CD14-positive monocyte (primary cell): Measurements from ENCODE around the gene CYLD. TPM values are rescaled to one million over a fixed set of nuclear protein-coding genes. Genes with fewer than 3 reads are reported as not detected.

Source experiments
- DNase-seq, 3 donors: peaks; one replicate each; pipeline ENCODE4 v3.0.0-alpha.2; 2011 to 2022
- H2AFZ ChIP-seq: 2 replicates; pipeline ENCODE4 v1.6.0; 2012; ENCODE audit warnings: mild to moderate bottlenecking, low read depth, low read length, inconsistent platforms; ENCODE audit not compliant: insufficient read depth, poor library complexity, severe bottlenecking
- H3K27ac ChIP-seq, 2 donors: 1 replicate in 1 of 2; 2 replicates in 1 of 2; pipeline ENCODE4 v1.5.1; 2012 to 2013; ENCODE audit warnings: low read length in 2 of 2, control low read depth in 1 of 2, inconsistent platforms in 1 of 2, low read depth in 1 of 2, mild to moderate bottlenecking in 1 of 2
- H3K27me3 ChIP-seq, 2 donors: one replicate each; pipeline versions ENCODE4 v1.6.0 to v1.6.1; 2011 to 2013; ENCODE audit warnings: low read length in 2 of 2; ENCODE audit not compliant: control insufficient read depth in 2 of 2, insufficient read depth in 2 of 2
- H3K36me3 ChIP-seq, 2 donors: replicated peaks in 1 of 2; 1 replicate in 1 of 2; 2 replicates in 1 of 2; pipeline versions ENCODE4 v1.5.1 to v1.6.1; 2012 to 2013; ENCODE audit warnings: low read length in 2 of 2, control low read depth in 1 of 2, inconsistent platforms in 1 of 2, mild to moderate bottlenecking in 1 of 2; ENCODE audit not compliant: insufficient read depth in 2 of 2, control insufficient read depth in 1 of 2
- H3K4me1 ChIP-seq, 2 donors: 1 replicate in 1 of 2; 2 replicates in 1 of 2; pipeline versions ENCODE4 v1.5.1 to v1.6.1; 2012 to 2013; ENCODE audit warnings: low read length in 2 of 2, control low read depth in 1 of 2, inconsistent platforms in 1 of 2, mild to moderate bottlenecking in 1 of 2, moderate library complexity in 1 of 2; ENCODE audit not compliant: insufficient read depth in 2 of 2, control insufficient read depth in 1 of 2
- H3K4me2 ChIP-seq: replicated peaks from 2 replicates; pipeline ENCODE3; 2012; ENCODE audit warnings: low read length, moderate library complexity, mild to moderate bottlenecking; ENCODE audit not compliant: poor library complexity, severe bottlenecking; ENCODE audit errors: extremely low read depth
- H3K4me3 ChIP-seq, 3 experiments: fragments of 200-600 bp in 1 of 3; sonication (generic) in 1 of 3; replicated peaks in 1 of 3; 1 replicate in 2 of 3; 2 replicates in 1 of 3; pipeline ENCODE4 v1.5.1; 2011 to 2013; ENCODE audit warnings: low read length in 3 of 3, mild to moderate bottlenecking in 3 of 3, control low read depth in 2 of 3, low read depth in 2 of 3, inconsistent platforms in 1 of 3, moderate library complexity in 1 of 3
- H3K79me2 ChIP-seq: 2 replicates; pipeline ENCODE4 v1.6.0; 2012; ENCODE audit warnings: mild to moderate bottlenecking, control low read depth, inconsistent platforms, low read length, moderate library complexity; ENCODE audit not compliant: insufficient read depth
- H3K9ac ChIP-seq: 2 replicates; pipeline ENCODE4 v1.6.0; 2017; ENCODE audit warnings: low read length, mild to moderate bottlenecking; ENCODE audit not compliant: insufficient read depth, poor library complexity, severe bottlenecking
- H3K9me3 ChIP-seq, 2 donors: replicated peaks in 1 of 2; 1 replicate in 1 of 2; 2 replicates in 1 of 2; pipeline versions ENCODE4 v1.5.1 to v1.6.1; 2012 to 2013; ENCODE audit warnings: low read length in 2 of 2, control low read depth in 1 of 2; ENCODE audit not compliant: control insufficient read depth in 1 of 2, insufficient read depth in 1 of 2
- H4K20me1 ChIP-seq: 2 replicates; pipeline ENCODE4 v1.6.0; 2012; ENCODE audit warnings: mild to moderate bottlenecking, low read length, control low read depth, moderate library complexity; ENCODE audit not compliant: insufficient read depth
- H3K27ac Mint-ChIP-seq, 7 donors: one replicate each; pipeline ENCODE4 v1.8.0; 2020; ENCODE audit warnings: mild to moderate bottlenecking in 7 of 7, mixed read lengths in 7 of 7, moderate library complexity in 6 of 7, inconsistent platforms in 2 of 7
- H3K27me3 Mint-ChIP-seq, 3 donors: one replicate each; pipeline ENCODE4 v1.8.0; 2021 to 2022; ENCODE audit warnings: low read depth in 3 of 3, mild to moderate bottlenecking in 3 of 3, mixed read lengths in 3 of 3, moderate library complexity in 3 of 3, inconsistent platforms in 1 of 3
- H3K36me3 Mint-ChIP-seq, 2 donors: one replicate each; pipeline ENCODE4 v1.8.0; 2020; ENCODE audit warnings: mixed read lengths in 2 of 2, inconsistent platforms in 1 of 2, mild to moderate bottlenecking in 1 of 2
- H3K4me1 Mint-ChIP-seq: one replicate; pipeline ENCODE4 v1.8.0; 2020; ENCODE audit warnings: mild to moderate bottlenecking, mixed read lengths
- H3K4me3 Mint-ChIP-seq, 2 donors: one replicate each; pipeline ENCODE4 v1.8.0; 2020; ENCODE audit warnings: mild to moderate bottlenecking in 2 of 2, mixed read lengths in 2 of 2, moderate library complexity in 1 of 2
- H3K9me3 Mint-ChIP-seq, 7 donors: one replicate each; pipeline ENCODE4 v1.8.0; 2020 to 2022; ENCODE audit warnings: mixed read lengths in 7 of 7, mild to moderate bottlenecking in 6 of 7, moderate library complexity in 6 of 7, inconsistent platforms in 2 of 7
- CTCF ChIP-seq: fragments of 200-600 bp; IDR thresholded peaks from one replicate; pipeline ENCODE4 v1.8.0; 2022; ENCODE audit warnings: antibody characterized with exemption, mild to moderate bottlenecking
- WGBS: methylation state at CpG from one replicate; pipeline ENCODE4 v1.1.5; 2013; ENCODE audit warnings: missing lambda C conversion rate; ENCODE audit not compliant: insufficient coverage; 5-methylcytosine and 5-hydroxymethylcytosine counted together
- intact Hi-C, 2 donors: fragments of 100-400 bp; cut with micrococcal nuclease; formaldehyde crosslinking; loops; one replicate each; pipeline versions ENCODE4 v1.15.0 to v1.15.1; 2023
- polyA plus RNA-seq, 3 donors: library from polyadenylated mRNA; depleted of rRNA in 1 of 3; unstranded in 2 of 3; stranded (reverse) in 1 of 3; fragments of 300-500 nt in 2 of 3; fragments of >200 nt in 1 of 3; fragmentation: Illumina TruSeq in 2 of 3; gene quantifications; 1 replicate in 2 of 3; 2 replicates in 1 of 3; pipeline ENCODE4 v1.2.3, GENCODE V29; 2012 to 2021

Gene CYLD
- polyA plus RNA-seq, 3 donors, result 32.1 to 57.9 (median 35.9) TPM

- Histone ChIP-seq H3K27ac (no peak overlapping the region), H3K9ac (no peak overlapping the region), H3K9me3 (peaks cover 0 to 3% of the 10 kb centered on the region in 2 donors), H3K4me2 (no peak overlapping the region), H4K20me1 (no peaks in the 10 kb centered on the region), H3K79me2 (no peaks in the 10 kb centered on the region), H3K27me3 (peaks cover 12 to 30% of the 10 kb centered on the region in 2 donors), H3K4me1 (peaks cover 0 to 5% of the 10 kb centered on the region in 2 donors), H3K4me3 (no peak overlapping the region), H3K36me3 (no peaks in the 10 kb centered on the region), H2AFZ (no peak overlapping the region)
- Mint-ChIP-seq H3K4me1 (peaks cover 18% of the 10 kb centered on the region), H3K27ac (no peak overlapping the region), H3K27me3 (peaks cover 29 to 46% (median 35%) of the 10 kb centered on the region in 3 donors), H3K36me3 (no peaks in the 10 kb centered on the region), H3K4me3 (no peak overlapping the region), H3K9me3 (peaks cover 0 to 8% (median 0%) of the 10 kb centered on the region in 7 donors)
- intact Hi-C loops, result no loop called here
- WGBS, result 82% methylated on average over 2 of the region's 5 CpGs
- TF ChIP-seq CTCF, result no peak
- DNase-seq, result no peak
Measured at GRCh38 chr16:50844840-50845239, 103.0 kb downstream of the CYLD start.

DNA sequence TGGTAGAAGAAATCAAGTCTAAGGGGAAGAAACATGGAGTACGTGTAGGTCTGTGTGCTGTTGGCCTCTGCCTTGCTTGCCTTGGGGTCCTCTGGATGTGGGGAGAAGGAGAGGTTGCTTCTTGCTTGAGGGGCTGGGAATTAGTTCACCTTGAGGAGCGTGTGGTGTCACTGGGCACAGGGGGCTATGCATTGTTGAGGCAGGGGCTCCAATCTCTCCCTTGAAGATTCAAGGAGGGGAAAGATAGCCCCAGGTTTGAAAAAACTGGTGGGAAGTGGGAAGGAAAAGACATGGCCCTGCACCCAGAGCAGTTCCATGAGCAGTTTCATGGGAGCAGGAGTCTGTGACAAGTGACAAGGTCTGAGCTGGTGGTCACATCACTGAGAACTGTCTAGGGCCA lies 103.4 kb downstream of the CYLD start:
- Histone ChIP-seq H3K27ac (no peak overlapping the region), H3K4me3 (no peak overlapping the region), H3K4me2 (no peak overlapping the region), H3K36me3 (no peaks in the 10 kb centered on the region), H3K27me3 (peaks cover 9 to 25% of the 10 kb centered on the region in 2 donors), H3K9me3 (peaks cover 0 to 3% of the 10 kb centered on the region in 2 donors), H3K9ac (no peak overlapping the region), H3K4me1 (peaks cover 0 to 5% of the 10 kb centered on the region in 2 donors), H3K79me2 (no peaks in the 10 kb centered on the region), H2AFZ (no peak overlapping the region), H4K20me1 (no peaks in the 10 kb centered on the region)
- Mint-ChIP-seq H3K27ac (no peak overlapping the region), H3K4me1 (peaks cover 18% of the 10 kb centered on the region), H3K36me3 (no peaks in the 10 kb centered on the region), H3K27me3 (peaks cover 24 to 42% (median 34%) of the 10 kb centered on the region in 3 donors), H3K4me3 (no peak overlapping the region), H3K9me3 (peaks cover 0 to 8% (median 0%) of the 10 kb centered on the region in 7 donors)
- no peak for TF ChIP-seq CTCF
- 81% methylated on average over 2 of the region's 2 CpGs for WGBS
- DNase-seq, result no peak
- intact Hi-C loops, result no loop called here
